Subcutaneous abdominal adipose tissue (tissue), 5 donors: ENCODE data around the gene LRRK1.

Source experiments
- H3K27ac ChIP-seq: one replicate; pipeline ENCODE4 v1.7.0; 2013; ENCODE audit warnings: low read depth, mild to moderate bottlenecking, inconsistent platforms, low read length, moderate library complexity
- H3K27me3 ChIP-seq, 5 donors: one replicate each; pipeline ENCODE4 v1.7.0; 2013; ENCODE audit warnings: low read length in 5 of 5, inconsistent platforms in 1 of 5; ENCODE audit not compliant: control insufficient read depth in 5 of 5, insufficient read depth in 4 of 5
- H3K36me3 ChIP-seq, 5 donors: one replicate each; pipeline ENCODE4 v1.7.0; 2013; ENCODE audit warnings: low read length in 5 of 5; ENCODE audit not compliant: control insufficient read depth in 5 of 5, insufficient read depth in 5 of 5
- H3K4me1 ChIP-seq, 5 donors: one replicate each; pipeline ENCODE4 v1.7.0; 2013; ENCODE audit warnings: low read length in 5 of 5, mild to moderate bottlenecking in 3 of 5, moderate library complexity in 1 of 5; ENCODE audit not compliant: control insufficient read depth in 5 of 5, insufficient read depth in 5 of 5
- H3K4me3 ChIP-seq, 5 donors: one replicate each; pipeline ENCODE4 v1.7.0; 2013; ENCODE audit warnings: low read length in 5 of 5, low read depth in 1 of 5
- H3K9ac ChIP-seq, 5 donors: one replicate each; pipeline ENCODE4 v1.7.0; 2013; ENCODE audit warnings: low read length in 5 of 5, mild to moderate bottlenecking in 4 of 5, moderate library complexity in 3 of 5
- H3K9me3 ChIP-seq, 5 donors: one replicate each; pipeline ENCODE4 v1.7.0; 2013; ENCODE audit warnings: low read length in 5 of 5; ENCODE audit not compliant: control insufficient read depth in 5 of 5
- donor health status: healthy.
- donor health status: healthy.
- donor health status: healthy.
- donor health status: healthy.
- donor health status: healthy.

Gene LRRK1

DNA sequence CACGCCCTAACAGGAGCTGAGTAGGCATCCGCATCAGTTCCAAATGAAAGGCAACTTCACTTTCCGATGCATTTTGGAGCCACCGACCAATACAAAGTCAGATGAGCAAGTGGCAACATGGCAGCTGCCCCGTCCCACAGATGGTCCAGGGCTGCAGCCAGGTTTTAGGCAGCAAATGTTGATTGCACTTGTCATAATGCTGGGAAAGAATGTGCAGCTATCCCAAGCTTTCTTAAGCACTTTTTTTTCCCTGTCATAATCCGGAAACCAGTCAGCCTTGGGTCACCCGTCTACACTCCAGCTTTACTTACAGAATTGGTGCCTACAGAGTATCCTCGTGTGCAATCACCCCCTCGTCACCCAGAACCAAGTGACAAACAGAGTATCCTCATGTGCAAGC lies 185.0 kb downstream of the LRRK1 start:
- no peaks in the 10 kb centered on the region for H3K4me1 ChIP-seq
- no peak overlapping the region for H3K27ac ChIP-seq
- no peaks in the 10 kb centered on the region for H3K36me3 ChIP-seq
- H3K9me3 ChIP-seq = peaks cover 0 to 8% (median 0%) of the 10 kb centered on the region in 5 donors
- H3K9ac ChIP-seq = no peak overlapping the region
- H3K4me3 ChIP-seq = no peak overlapping the region
- no peaks in the 10 kb centered on the region for H3K27me3 ChIP-seq

DNA sequence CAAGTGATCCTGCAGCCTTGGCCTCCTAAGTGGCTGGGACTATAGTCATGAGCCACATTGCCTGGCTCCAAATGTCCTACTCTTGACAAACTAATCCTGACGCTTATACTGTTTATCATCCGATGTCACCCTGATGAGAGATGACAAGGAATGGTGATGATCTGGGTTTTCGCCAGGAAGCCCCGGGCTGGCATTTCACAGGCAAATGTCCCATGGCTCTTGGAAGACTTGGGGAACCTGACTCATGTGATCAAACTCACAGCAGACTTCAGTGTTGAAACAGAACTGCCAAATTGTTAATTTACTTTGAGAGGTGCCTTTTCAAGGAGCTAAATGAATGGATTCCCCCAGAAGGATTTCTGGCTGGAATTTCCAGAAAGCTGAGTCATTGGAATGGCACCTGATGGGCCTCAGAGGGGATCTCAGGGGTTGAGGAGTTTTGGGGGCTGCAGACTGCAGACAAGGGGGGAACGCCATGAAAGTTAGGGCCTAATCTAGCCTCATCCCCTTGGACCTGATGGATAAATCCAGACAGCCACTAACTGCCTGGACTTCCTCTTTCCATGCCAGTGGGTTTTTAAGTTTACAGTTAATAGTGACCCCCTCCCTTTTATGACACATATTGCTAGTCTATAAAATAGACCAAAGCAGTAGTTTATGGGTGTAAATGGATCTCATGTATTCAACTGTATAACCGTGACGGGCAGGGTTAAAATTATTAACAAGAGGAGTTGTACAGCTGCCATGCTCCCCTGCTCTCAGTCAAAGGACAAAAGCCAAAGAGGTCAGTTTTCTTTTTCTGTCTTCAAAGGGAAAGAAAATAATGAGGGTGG lies 186.1 kb downstream of the LRRK1 start:
- no peaks in the 10 kb centered on the region for H3K4me1 ChIP-seq
- no peak overlapping the region for H3K27ac ChIP-seq

DNA sequence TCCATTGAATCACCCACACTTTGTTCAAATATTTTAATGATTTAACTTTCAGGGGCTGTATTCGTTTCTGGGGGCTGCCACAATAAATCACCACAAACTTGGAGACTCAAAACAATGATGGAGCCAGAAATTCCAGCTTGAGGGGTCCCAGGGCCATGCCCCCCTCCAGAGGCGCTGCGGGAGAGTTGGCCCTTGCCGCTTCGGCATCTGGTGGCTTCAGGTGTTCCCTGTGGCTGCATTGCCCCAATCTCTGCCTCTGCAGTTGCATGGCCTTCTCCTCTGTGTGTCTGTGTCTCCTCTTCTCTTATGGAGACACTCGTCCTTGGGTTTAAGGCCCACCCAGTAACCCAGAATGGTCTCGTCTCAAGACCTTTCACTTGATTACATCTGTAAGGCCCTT lies 187.9 kb downstream of the LRRK1 start:
- Histone ChIP-seq H3K9ac (no peak overlapping the region), H3K4me3 (no peak overlapping the region), H3K27me3 (no peaks in the 10 kb centered on the region), H3K9me3 (peaks cover 0 to 4% (median 0%) of the 10 kb centered on the region in 5 donors), H3K4me1 (no peaks in the 10 kb centered on the region), H3K27ac (no peak overlapping the region), H3K36me3 (no peaks in the 10 kb centered on the region)

More for the DNA sequence above, 186.1 kb downstream of the LRRK1 start:
- peaks cover 0 to 8% (median 0%) of the 10 kb centered on the region in 5 donors for H3K9me3 ChIP-seq
- H3K4me3 ChIP-seq = no peak overlapping the region
- H3K36me3 ChIP-seq = no peaks in the 10 kb centered on the region
- H3K9ac ChIP-seq = no peak overlapping the region
- no peaks in the 10 kb centered on the region for H3K27me3 ChIP-seq

DNA sequence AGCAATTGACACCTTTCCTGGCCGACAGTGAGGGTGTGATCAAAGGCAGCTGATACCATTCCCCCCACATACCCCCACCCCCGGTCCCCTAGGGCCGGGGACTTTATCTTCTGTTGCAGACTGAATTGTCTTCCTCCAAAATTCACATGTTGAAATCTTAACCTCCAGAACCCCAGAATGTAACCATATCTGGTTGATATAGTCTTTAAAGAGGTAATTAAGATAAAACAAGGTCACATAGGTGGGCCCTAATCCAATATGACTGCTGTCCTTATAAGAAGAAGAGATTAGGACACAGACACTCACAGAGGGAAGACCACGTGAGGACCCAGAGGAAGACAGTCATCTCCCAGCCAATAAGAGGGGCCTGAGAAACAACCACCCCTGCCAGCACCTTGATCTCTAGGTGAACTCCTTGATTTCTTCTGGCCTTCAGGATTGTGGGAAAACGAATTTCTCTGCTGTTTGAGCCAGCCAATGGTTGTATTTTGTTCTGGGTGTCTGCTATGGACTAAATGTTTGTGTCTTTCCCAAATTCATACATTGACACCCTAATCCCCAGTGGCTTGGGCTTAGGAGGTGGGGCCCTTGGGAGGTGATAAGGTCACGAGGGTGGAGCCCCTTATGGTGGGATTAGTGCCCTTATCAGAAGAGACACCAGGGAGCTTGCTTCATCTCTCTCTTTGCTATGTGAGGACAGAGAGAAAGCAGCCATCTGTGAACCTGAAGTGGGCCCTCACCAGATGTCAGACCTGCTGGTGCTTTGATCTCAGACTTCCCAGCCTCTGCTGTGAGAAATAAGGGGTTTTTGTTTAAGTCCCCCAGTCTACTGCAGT lies 188.7 kb downstream of the LRRK1 start:
- no peaks in the 10 kb centered on the region for H3K4me1 ChIP-seq
- H3K9me3 ChIP-seq = peaks cover 0 to 4% (median 0%) of the 10 kb centered on the region in 5 donors
- no peaks in the 10 kb centered on the region for H3K36me3 ChIP-seq
- no peak overlapping the region for H3K9ac ChIP-seq
- no peak overlapping the region for H3K4me3 ChIP-seq
- no peak overlapping the region for H3K27ac ChIP-seq
- H3K27me3 ChIP-seq = no peaks in the 10 kb centered on the region

DNA sequence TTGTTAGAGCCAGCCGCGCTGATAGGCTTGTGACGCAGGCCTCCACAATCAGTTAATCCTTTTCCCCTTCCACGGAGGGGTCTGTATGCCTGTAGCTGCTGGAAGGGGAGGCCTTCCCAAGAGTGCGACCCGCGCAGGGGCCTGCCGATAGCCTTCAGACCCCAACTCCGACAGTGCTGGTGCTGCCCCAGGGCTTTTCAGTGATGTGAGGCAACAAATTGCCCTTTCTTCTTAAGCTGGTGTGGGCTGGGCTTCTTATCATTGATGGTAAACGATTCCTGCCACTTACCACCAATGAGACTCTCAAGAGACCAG lies 189.3 kb downstream of the LRRK1 start:
- no peak overlapping the region for H3K9ac ChIP-seq
- peaks cover 0 to 4% (median 0%) of the 10 kb centered on the region in 5 donors for H3K9me3 ChIP-seq
- no peak overlapping the region for H3K27ac ChIP-seq
- H3K27me3 ChIP-seq = no peaks in the 10 kb centered on the region
- H3K36me3 ChIP-seq = no peaks in the 10 kb centered on the region
- H3K4me3 ChIP-seq = no peak overlapping the region
- H3K4me1 ChIP-seq = no peaks in the 10 kb centered on the region

DNA sequence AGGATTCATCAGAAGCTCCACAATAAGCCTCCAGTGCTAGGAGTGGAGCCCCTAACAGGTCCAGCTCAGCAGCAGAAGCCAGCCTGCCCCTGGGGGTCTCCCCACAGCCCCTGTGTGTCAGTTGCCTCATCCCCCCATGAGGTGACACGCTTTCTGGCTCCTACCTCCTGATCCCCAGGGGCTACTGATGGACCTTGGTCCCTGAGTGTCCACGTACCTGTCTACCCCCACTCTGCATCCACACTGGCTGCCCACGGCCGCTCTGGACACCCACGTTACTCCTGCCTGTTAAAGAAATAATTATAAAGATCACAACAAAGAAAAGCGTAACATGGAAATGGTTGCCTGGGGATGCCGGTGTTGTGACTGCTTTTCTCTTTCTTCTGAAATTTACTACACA lies 189.6 kb downstream of the LRRK1 start:
- Histone ChIP-seq H3K4me1 (no peaks in the 10 kb centered on the region), H3K27ac (no peak overlapping the region), H3K4me3 (no peak overlapping the region), H3K9me3 (peaks cover 0 to 4% (median 0%) of the 10 kb centered on the region in 5 donors), H3K9ac (no peak overlapping the region), H3K36me3 (no peaks in the 10 kb centered on the region), H3K27me3 (no peaks in the 10 kb centered on the region)

DNA sequence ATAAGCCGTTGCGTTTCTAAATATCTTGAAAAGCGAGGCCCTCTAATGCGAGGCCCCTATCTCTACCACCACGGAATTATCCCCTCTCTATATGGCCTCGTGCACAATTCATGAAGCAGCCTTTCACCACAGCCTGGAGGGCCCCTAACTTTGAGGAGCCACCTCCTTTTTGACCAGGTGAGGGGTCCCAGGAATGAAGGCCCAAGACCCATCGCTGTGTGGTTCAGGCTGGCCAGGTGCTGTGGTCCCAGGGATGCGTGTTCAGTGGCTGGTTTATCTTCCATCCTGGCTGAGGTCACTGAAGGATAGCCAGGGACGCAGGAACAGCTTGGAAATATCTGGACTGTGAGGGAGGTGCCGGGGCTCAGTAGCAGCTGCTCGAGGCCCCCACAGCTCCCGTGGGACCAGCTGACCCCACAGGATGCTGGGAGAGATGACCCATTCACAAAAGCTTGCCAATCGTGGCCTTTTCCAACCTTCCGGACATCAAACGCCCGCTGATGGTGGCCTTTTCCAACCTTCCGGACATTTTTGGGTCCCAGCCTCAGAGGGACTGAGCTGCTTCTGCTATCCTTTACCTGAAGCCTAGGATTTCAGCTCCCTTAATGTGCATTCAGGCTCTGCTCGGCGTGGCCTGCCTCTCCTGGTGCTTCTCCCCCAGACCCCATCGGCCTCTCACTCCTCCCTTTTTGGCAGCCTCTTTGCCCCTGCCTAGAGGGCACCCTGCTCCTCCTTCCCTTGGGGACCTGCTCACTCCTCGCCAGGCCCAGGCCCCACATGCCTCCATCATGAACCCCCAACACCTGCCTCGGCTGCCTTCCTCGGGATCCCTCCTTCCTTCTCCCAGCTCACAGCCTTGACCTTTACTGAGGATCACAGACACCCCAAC lies 191.8 kb downstream of the LRRK1 start:
- Histone ChIP-seq H3K9ac (no peak overlapping the region), H3K4me3 (no peak overlapping the region), H3K27ac (no peak overlapping the region), H3K27me3 (peaks cover 0 to 5% (median 0%) of the 10 kb centered on the region in 5 donors), H3K9me3 (peaks cover 0 to 4% (median 0%) of the 10 kb centered on the region in 5 donors), H3K36me3 (no peaks in the 10 kb centered on the region), H3K4me1 (peaks cover 0 to 5% (median 3%) of the 10 kb centered on the region in 5 donors)

DNA sequence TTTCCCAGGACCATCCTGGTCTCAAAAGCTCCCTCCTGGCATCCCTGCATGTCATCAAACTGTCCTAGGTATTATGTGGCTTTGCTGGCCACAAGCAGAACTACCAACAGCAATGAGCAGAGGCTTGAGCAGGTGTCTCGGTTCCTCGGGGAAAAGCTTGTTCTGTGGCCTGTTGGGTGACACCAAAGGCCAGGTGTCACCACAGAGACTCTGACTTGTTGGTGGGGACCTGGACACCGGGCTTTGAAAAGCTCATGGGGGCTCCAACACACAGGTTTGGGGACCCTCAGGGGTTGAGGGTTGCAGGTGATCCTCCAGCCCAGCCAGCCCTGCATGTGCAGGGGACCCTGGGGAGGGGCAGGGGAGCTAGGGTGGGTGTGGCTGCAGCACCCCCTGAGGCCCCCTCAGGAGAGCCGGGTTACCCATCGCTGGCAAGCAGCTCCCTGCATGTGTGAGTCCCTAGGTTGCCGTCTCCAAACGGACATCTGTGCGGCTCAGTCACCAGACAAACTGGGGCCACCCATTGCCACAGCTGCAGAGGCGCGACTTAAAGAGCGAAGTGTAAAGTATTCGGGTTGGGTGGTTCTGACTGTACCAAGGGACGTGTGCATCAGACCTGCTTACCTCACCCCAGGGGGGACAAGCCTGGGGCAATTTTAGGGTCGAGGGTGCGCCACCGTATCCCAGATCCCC lies 192.6 kb downstream of the LRRK1 start:
- Histone ChIP-seq H3K27ac (no peak overlapping the region), H3K9me3 (peaks cover 0 to 4% (median 0%) of the 10 kb centered on the region in 5 donors), H3K4me1 (peaks cover 2 to 13% (median 6%) of the 10 kb centered on the region in 5 donors), H3K4me3 (no peak overlapping the region), H3K27me3 (peaks cover 0 to 5% (median 0%) of the 10 kb centered on the region in 5 donors), H3K9ac (no peak overlapping the region), H3K36me3 (no peaks in the 10 kb centered on the region)

DNA sequence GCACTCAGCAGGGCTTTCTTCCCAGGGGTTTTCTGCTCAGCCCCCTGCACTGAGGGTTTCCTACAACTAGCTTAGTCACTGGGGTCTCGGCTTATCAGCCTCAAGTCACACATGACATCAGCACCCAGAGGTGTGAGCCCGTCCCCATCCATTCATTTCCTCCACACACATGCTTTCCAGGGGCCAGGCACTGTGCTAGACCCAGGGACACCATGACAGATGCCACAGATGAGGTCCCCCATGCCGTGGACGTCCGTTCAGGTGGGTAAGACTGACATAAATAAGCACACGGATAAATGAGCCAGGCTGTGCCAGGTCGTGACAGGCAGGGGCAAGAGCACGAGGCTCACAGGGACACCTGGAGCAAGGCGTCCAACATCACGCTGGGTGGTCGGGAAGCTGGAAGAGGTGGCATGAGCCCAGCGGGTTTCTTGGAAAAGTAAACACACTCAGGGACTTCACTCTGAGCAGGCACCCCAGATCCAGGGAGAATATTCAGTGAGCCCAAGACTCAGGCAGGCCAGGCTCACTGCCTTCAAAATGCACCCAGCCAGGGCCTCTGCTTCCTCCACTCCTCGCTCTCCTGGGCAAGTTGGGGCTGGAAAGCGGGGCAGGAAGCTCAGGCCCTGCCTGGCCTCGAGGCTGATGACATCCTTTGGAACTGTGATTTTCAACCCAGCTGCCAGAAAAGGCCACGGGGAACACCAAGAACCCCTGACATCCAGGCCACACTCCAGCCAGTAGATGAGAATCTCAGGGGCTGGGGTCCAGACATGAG lies 193.4 kb downstream of the LRRK1 start:
- Histone ChIP-seq H3K4me1 (peaks cover 2 to 15% (median 6%) of the 10 kb centered on the region in 5 donors), H3K36me3 (no peaks in the 10 kb centered on the region), H3K27ac (no peak overlapping the region), H3K27me3 (peaks cover 0 to 5% (median 0%) of the 10 kb centered on the region in 5 donors), H3K4me3 (no peak overlapping the region), H3K9me3 (peaks cover 0 to 4% (median 0%) of the 10 kb centered on the region in 5 donors), H3K9ac (no peak overlapping the region)
